Activated naive CD4-positive, alpha-beta T cell treated with anti-CD3 and anti-CD28 coated beads, Interleukin-2, amount 10 ng/mL, durations not matched to agents 7 days and 5 days (primary cell): ENCODE measurements around the gene PLEKHF1.
"Not testable (repeated sequence)": the region's sequence is repeated elsewhere in the genome, so short reads cannot be mapped to it uniquely, and the experiment has no call there.

Experiments
- CTCF ChIA-PET: fragments of 350-600 bp; sonication (Branson Sonifier 250); formaldehyde crosslinking; loops from one replicate; lab custom pipeline; 2021; ENCODE audit warnings: antibody characterized with exemption; lab: Charles Lee
- DNase-seq: peaks from one replicate; pipeline ENCODE4 v3.0.0-alpha.2; 2020
- H3K27ac Mint-ChIP-seq: one replicate; pipeline ENCODE4 v1.8.0; 2021; ENCODE audit warnings: mild to moderate bottlenecking, moderate library complexity, mixed read lengths
- H3K27me3 Mint-ChIP-seq: one replicate; pipeline ENCODE4 v1.8.0; 2021; ENCODE audit warnings: mild to moderate bottlenecking, mixed read lengths
- H3K36me3 Mint-ChIP-seq: one replicate; pipeline ENCODE4 v1.8.0; 2021; ENCODE audit warnings: mixed read lengths
- H3K4me1 Mint-ChIP-seq: one replicate; pipeline ENCODE4 v1.8.0; 2021; ENCODE audit warnings: mixed read lengths
- H3K4me3 Mint-ChIP-seq: one replicate; pipeline ENCODE4 v1.8.0; 2021; ENCODE audit warnings: mild to moderate bottlenecking, moderate library complexity, mixed read lengths
- H3K9me3 Mint-ChIP-seq: one replicate; pipeline ENCODE4 v1.8.0; 2021; ENCODE audit warnings: mixed read lengths

The PLEKHF1 gene

GRCh38 chr19:29626386-29626785, 38.9 kb upstream of the PLEKHF1 start:
- no peak overlapping the region for H3K27ac Mint-ChIP-seq
- no peak for DNase-seq
- H3K4me3 Mint-ChIP-seq, result no peak overlapping the region
- peaks cover 36% of the 10 kb centered on the region for H3K4me1 Mint-ChIP-seq
- CTCF ChIA-PET, result interaction anchor here (0.6 to 3.5 kb wide), 4 partner anchors 12 to 64 kb away, joined by 3 to 14 read pairs (median 4); partner anchors contain the start of gene POP4
- H3K36me3 Mint-ChIP-seq, result no peaks in the 10 kb centered on the region
- H3K9me3 Mint-ChIP-seq, result no peaks in the 10 kb centered on the region
- H3K27me3 Mint-ChIP-seq, result peaks cover 6% of the 10 kb centered on the region

DNA sequence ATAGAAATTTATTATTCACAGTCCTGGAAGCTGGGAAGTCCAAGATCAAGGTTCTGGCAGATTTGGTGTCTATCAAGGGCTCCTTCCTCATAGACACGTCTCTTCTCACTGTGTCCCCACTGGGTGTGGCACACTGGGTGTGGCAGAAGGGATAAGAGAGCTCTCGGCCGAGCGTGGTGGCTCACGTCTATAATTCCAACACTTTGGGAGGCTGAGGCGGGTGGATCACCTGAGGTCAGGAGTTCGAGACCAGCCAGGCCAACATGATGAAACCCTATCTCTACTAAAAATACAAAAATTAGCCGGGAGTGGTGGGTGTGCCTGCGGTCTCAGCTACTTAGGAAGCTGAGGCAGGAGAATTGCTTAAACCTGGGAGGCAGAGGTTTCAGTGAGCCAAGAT, 38.4 kb upstream of the PLEKHF1 start:
- not testable (repeated sequence) for H3K4me3 Mint-ChIP-seq, H3K9me3 Mint-ChIP-seq, H3K27ac Mint-ChIP-seq, H3K36me3 Mint-ChIP-seq, DNase-seq
- H3K4me1 Mint-ChIP-seq, result peaks cover 31% of the 10 kb centered on the region
- H3K27me3 Mint-ChIP-seq, result peaks cover 10% of the 10 kb centered on the region
- CTCF ChIA-PET, result interaction anchor here (1.2 to 1.6 kb wide), 2 partner anchors 16 to 20 kb away, joined by 4 read pairs; partner anchors contain the start of gene POP4

DNA sequence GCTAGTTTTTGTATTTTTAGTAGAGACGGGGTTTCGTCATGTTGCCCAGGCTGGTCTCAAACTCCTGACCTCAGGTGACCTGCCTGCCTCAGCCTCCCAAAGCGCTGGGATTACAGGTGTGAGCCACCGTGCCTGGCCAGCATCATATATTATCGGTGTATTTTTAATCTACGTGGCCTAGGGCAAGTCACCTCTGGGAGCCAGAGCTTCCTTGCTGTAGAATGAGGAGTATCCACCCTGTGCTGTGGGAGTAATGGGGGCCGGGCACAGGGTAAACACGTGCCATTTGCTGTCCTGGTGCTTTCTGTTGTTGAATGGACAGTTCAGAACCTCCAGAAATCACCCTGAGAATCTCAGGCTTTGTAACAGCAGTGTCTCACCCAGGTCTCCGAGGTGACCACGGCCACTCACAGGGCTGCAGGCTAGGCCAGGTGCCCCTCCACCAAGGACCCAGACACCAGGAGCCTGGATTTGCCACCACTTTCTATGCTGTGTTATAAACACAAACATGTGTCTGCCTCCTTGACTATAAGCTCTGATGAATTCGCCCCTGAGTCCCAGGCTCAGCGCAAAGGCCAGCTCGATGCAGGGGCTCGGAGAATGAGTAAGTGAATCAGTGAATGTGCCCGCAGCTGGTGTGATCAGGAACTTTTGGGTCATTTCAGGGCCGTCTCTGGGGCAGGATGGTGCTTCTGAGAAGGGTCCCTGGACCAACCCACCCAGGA, 36.4 kb upstream of the PLEKHF1 start:
- no peak for DNase-seq
- H3K4me3 Mint-ChIP-seq, result no peak overlapping the region
- no peaks in the 10 kb centered on the region for H3K36me3 Mint-ChIP-seq
- CTCF ChIA-PET, result no interaction called here
- H3K27me3 Mint-ChIP-seq, result peaks cover 19% of the 10 kb centered on the region
- H3K9me3 Mint-ChIP-seq, result no peaks in the 10 kb centered on the region
- H3K4me1 Mint-ChIP-seq, result peaks cover 12% of the 10 kb centered on the region
- H3K27ac Mint-ChIP-seq, result no peak overlapping the region

- no peaks in the 10 kb centered on the region for H3K36me3 Mint-ChIP-seq
- H3K4me1 Mint-ChIP-seq, result peaks cover 4% of the 10 kb centered on the region
- DNase-seq, result no peak
- no peak overlapping the region for H3K4me3 Mint-ChIP-seq
- CTCF ChIA-PET, result interaction anchor here (0.6 kb wide), 1 partner anchor 23 kb away, joined by 3 read pairs; no protein-coding TSS in a partner anchor
- no peaks in the 10 kb centered on the region for H3K9me3 Mint-ChIP-seq
- H3K27me3 Mint-ChIP-seq, result peaks cover 23% of the 10 kb centered on the region
- H3K27ac Mint-ChIP-seq, result no peak overlapping the region
Observed at GRCh38 chr19:29629836-29630534, 35.3 kb upstream of the PLEKHF1 start.

DNA sequence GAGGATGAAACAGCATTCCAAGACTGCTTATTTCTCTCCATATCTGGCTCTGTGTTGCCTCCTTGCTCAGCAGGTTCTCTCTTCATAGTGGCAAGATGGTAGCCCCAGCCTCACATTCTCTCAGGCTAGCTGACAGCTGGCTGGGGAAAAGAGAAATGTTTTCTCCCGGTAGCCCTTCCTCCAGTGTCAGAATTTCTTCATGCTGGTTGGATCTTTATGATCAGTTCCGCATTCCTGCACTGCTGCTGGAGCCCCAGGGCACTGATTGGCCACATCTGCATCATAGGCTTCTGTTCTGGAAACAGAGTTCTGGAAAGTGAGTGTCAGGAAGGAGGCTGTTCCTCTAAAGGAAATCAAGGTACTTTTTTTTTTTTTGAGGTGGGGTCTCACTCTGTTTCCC, 34.6 kb upstream of the PLEKHF1 start:
- no peak for DNase-seq
- peaks cover 24% of the 10 kb centered on the region for H3K27me3 Mint-ChIP-seq
- H3K9me3 Mint-ChIP-seq, result no peaks in the 10 kb centered on the region
- no peaks in the 10 kb centered on the region for H3K36me3 Mint-ChIP-seq
- H3K4me3 Mint-ChIP-seq, result no peak overlapping the region
- peaks cover 2% of the 10 kb centered on the region for H3K4me1 Mint-ChIP-seq
- no peak overlapping the region for H3K27ac Mint-ChIP-seq
- CTCF ChIA-PET, result no interaction called here

GRCh38 chr19:29631450-29631849, 33.8 kb upstream of the PLEKHF1 start:
- Mint-ChIP-seq H3K27ac (no peak overlapping the region), H3K27me3 (peaks cover 24% of the 10 kb centered on the region), H3K9me3 (no peaks in the 10 kb centered on the region), H3K4me1 (peaks cover 2% of the 10 kb centered on the region), H3K36me3 (no peaks in the 10 kb centered on the region), H3K4me3 (no peak overlapping the region)
- CTCF ChIA-PET, result interaction anchor here (0.9 kb wide), 1 partner anchor 22 kb away, joined by 3 read pairs; no protein-coding TSS in a partner anchor
- DNase-seq, result no peak

- CTCF ChIA-PET, result no interaction called here
- Mint-ChIP-seq H3K36me3 (no peaks in the 10 kb centered on the region), H3K4me1 (no peaks in the 10 kb centered on the region), H3K27ac (no peak overlapping the region), H3K4me3 (no peak overlapping the region), H3K27me3 (peaks cover 24% of the 10 kb centered on the region), H3K9me3 (no peaks in the 10 kb centered on the region)
- no peak for DNase-seq
Observed at GRCh38 chr19:29634002-29634401, 31.3 kb upstream of the PLEKHF1 start.

GRCh38 chr19:29634423-29635130, 30.7 kb upstream of the PLEKHF1 start:
- Mint-ChIP-seq H3K4me1 (no peaks in the 10 kb centered on the region), H3K27me3 (peaks cover 24% of the 10 kb centered on the region), H3K27ac (no peak overlapping the region), H3K9me3 (no peaks in the 10 kb centered on the region), H3K4me3 (no peak overlapping the region), H3K36me3 (no peaks in the 10 kb centered on the region)
- no peak for DNase-seq
- CTCF ChIA-PET, result no interaction called here

DNA sequence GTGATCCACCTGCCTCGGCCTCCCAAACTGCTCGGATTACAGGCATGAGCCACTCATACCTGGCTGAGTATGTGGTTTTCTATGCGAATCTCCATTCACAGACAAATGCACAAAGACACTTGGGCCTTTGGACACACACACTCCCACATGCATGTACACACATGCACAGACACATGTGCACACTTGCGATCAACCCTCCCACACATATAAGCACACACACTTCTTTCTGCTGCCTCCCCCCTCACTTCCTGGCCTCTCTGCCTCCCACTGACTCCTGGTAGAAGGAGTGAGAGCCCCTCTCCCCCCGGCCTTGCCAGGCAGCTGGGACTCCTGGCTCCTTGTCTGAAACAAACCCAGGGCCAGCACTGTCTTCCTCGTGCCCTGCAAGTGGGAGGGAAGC, 29.3 kb upstream of the PLEKHF1 start:
- CTCF ChIA-PET, result no interaction called here
- Mint-ChIP-seq H3K4me1 (no peaks in the 10 kb centered on the region), H3K4me3 (no peak overlapping the region), H3K27me3 (peaks cover 22% of the 10 kb centered on the region), H3K36me3 (no peaks in the 10 kb centered on the region), H3K27ac (no peak overlapping the region), H3K9me3 (no peaks in the 10 kb centered on the region)
- no peak for DNase-seq

- CTCF ChIA-PET, result no interaction called here
- no peak for DNase-seq
Observed at GRCh38 chr19:29636553-29637360, 28.5 kb upstream of the PLEKHF1 start.

GRCh38 chr19:29639086-29639485, 26.2 kb upstream of the PLEKHF1 start:
- CTCF ChIA-PET, result no interaction called here

More at GRCh38 chr19:29636553-29637360, 28.5 kb upstream of the PLEKHF1 start:
- peaks cover 24% of the 10 kb centered on the region for H3K27me3 Mint-ChIP-seq
- no peaks in the 10 kb centered on the region for H3K36me3 Mint-ChIP-seq
- no peaks in the 10 kb centered on the region for H3K4me1 Mint-ChIP-seq
- no peaks in the 10 kb centered on the region for H3K9me3 Mint-ChIP-seq
- no peak overlapping the region for H3K4me3 Mint-ChIP-seq
- H3K27ac Mint-ChIP-seq, result no peak overlapping the region

DNA sequence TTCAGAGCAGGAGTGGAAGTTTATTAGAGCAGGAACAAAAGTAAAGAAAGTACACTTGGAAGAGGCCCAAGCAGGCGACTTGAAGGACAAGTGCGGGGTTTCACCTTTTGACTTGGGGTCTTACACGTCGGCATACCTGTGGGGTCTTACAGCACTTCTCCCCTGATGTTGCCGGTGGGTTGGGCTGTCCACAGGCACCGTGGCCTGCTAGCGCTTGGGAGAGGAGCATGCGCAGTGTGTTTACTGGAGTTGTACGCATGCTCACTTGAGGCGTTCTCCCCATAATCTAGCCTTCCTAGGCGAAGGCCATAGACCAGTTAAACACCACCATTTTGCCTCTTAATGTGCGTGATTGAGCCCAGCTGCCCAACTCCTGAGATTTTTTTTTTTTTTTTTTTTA, 25.0 kb upstream of the PLEKHF1 start:
- Mint-ChIP-seq H3K27me3 (peaks cover 12% of the 10 kb centered on the region), H3K4me3 (no peak overlapping the region), H3K27ac (no peak overlapping the region), H3K9me3 (no peaks in the 10 kb centered on the region), H3K36me3 (no peaks in the 10 kb centered on the region), H3K4me1 (peaks cover 6% of the 10 kb centered on the region)
- CTCF ChIA-PET, result no interaction called here
- no peak for DNase-seq

More at GRCh38 chr19:29639086-29639485, 26.2 kb upstream of the PLEKHF1 start:
- H3K36me3 Mint-ChIP-seq, result no peaks in the 10 kb centered on the region
- no peaks in the 10 kb centered on the region for H3K9me3 Mint-ChIP-seq
- no peak for DNase-seq
- no peak overlapping the region for H3K27ac Mint-ChIP-seq
- peaks cover 2% of the 10 kb centered on the region for H3K4me1 Mint-ChIP-seq
- H3K27me3 Mint-ChIP-seq, result peaks cover 18% of the 10 kb centered on the region
- no peak overlapping the region for H3K4me3 Mint-ChIP-seq

- H3K9me3 Mint-ChIP-seq, result no peaks in the 10 kb centered on the region
- no peak overlapping the region for H3K27ac Mint-ChIP-seq
- peaks cover 19% of the 10 kb centered on the region for H3K4me1 Mint-ChIP-seq
- H3K27me3 Mint-ChIP-seq, result peaks cover 16% of the 10 kb centered on the region
- H3K36me3 Mint-ChIP-seq, result no peaks in the 10 kb centered on the region
- no peak overlapping the region for H3K4me3 Mint-ChIP-seq
- CTCF ChIA-PET, result no interaction called here
- no peak for DNase-seq
Observed at GRCh38 chr19:29641597-29641996, 23.7 kb upstream of the PLEKHF1 start.
